Stimulated activated CD4-positive, alpha-beta T cell treated with anti-CD3 and anti-CD28 coated beads, Interleukin-2, amount 100 ng/mL, for 24 hours (primary cell): ENCODE results near the gene NFIX.

Experiments
- DNase-seq, 2 donors: peaks; one replicate each; pipeline ENCODE4 v3.0.0-alpha.2; 2020

The NFIX gene

DNA sequence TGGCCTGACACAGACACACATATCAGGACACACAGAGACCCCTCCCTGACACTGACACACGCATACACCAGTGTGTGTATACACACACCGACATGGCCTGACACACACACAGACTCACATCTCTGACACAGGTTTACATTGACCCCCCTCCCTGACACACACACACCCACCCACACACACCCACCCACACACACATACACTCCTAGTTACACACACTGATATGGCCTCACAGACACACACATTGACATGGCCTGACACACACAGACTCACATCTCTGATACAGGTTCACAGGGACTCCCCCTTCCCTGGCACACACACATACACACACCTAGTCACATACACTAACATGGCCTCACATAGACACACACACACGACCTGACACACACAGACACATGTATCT lies 4.4 kb upstream of the NFIX start:
- no peak for DNase-seq

DNA sequence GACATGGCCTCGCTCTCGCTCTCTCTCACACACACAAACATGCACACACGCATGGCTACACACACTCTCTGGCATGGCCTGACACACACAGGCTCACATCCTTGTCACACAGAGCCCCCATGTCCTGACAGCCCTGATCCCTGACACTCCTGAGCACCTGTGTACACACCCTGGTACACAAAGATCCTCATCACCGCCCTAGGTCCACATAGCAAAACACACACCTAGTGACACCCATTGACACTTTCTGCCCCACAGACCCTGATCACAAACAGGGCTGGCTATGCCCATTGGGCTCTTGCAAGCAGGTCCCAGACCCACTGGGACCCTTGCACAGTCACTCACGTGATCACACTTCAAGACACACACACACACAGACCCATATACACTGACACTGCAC lies 4.0 kb upstream of the NFIX start:
- no peak for DNase-seq

DNA sequence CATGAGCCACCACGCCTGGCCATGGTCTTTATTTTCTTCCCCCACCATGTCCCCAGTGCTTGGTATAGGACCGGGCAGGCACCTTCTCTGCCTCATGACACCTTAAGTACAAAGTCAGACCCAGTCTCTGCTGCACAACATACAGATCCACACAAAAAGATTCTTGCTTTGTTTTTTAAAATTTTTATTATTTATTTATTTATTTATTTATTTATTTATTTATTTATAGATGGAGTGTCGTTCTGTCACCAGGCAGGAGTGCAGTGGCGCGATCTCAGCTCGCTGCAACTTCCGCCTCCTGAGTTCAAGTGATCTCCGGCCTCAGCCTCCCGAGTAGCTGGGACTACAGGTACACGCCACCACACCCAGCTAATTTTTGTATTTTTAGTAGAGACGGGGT lies 2.5 kb upstream of the NFIX start:
- DNase-seq = no peak

DNA sequence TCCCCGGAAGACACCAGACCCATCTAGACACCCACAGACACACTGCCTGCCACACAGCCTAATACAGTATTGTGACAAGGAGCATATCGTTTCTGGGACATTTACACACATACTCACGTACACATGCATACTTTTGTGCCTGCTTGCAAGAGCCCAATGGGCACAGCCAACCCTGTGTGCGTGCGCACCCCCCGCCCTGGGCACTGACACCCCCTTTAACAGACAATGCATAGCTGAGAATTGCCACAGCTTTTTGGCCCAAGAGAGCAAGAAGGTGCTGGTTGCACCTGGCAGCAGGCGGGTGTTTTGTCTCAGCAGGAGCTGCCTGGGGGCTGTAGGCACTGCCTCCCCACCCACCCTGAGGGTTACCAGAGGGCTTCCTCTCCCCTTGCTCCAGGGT lies 1.7 kb upstream of the NFIX start:
- DNase-seq = no peak

DNA sequence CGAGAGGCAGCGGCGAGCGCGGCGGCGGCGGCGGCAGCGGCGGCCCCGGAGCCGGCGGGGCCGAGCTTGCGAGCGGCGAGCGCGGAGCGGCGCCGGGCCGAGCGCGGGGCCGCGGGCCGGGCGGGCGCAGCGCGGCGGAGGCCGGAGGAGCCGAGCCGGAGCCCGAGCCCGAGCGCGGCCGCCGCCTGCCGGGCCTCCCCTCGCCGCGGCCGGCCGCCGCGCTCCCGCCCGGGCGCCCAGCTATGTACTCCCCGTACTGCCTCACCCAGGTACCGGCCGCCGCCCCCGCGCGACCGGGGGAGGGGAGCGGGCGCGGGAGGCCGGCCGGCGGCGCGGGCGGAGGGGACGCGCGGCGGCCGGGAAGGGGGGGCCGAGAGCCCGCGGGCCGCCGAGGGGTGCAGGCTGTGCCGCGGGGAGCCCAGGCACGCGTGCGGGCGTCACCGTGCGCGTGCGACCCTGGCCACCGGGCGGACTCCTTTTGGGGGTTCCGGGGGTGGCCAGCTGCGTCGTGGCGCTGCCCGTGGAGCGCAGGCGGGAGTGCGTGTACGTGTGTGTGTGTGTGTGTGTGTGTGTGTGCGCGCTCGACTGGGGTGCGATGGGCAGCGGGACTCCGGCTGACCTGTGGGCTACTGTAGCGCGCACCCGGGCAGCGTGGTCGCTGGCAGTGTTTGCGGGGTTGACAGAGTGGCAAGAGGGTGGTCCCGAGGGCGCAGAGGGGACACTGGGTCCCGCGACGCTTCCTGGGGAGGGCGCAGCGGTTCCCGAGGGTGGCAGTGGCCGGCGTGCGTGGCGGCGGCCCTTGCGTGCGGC lies 526 bp downstream of the NFIX start:
- no peak for DNase-seq

DNA sequence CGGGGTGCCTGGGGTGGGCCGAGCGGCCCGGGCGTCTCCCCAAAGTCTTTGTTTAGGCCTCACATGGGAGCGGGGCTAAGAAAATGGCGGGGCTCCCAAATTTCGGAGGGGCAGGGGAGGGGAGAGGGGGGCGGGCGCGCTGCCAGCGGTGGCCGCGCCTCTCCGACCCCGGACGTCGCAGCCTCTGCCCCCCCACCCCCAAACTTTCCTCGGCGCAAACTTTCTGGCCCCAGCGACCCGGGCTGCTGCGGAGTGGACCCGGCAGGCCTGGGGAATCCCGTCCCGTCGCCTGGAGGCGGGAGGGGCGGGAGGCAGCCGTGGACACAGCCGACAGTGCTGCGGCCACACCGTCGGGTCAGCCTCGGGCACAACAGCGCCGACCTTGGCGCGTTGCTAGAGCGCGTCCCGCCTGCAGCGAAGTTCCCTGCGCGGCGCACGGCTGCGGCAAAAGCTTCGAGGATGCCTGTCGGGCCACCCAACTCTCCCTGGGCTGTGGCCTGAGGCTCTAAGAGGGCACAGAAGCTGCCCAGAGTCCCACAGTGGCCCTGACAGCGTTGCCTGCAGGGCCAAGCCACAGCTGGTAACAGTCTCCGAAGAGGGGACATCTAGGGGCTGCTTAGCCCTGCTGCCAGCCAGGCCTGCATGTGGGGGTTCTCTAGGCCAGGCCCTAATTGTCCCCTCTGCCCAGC lies 1.3 kb downstream of the NFIX start:
- no peak for DNase-seq

DNA sequence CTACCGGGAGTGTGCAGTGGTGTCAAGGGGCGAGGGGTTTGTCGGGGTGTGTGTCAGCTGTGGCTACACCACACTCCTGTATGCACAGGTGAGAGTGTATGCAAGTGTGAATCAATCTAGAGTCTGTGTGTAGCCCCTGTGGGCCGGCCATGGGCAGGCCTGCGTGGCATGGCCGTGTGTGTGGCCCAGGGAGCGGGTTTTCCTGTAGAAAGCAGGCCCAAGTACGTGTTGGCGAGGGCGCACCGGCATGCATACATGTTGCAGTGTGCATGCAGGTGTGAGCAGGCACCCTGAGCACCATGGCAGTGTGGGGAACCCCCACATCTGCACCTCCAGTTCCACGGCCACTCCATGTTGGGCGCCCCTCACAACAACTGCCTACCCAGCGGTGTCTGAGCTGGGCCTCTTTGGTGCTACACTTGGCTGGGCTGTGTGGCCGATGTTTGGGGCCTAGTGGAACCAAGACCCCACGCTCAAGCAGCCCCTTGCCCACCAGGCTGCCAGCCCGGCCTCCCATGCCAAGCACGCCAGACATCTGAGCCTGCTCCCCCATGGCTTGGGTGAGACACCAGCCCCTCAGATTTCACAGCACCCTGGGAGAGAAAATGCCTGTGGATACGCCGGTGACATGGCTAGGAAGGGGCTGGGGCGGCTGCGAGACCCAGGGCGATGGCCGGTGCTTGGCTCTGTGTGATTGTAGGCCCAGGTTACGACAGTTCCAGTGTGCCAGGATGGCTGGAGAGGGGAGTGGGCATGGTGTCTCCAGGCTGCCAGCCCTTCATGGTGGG lies 2.1 kb downstream of the NFIX start:
- no peak for DNase-seq

DNA sequence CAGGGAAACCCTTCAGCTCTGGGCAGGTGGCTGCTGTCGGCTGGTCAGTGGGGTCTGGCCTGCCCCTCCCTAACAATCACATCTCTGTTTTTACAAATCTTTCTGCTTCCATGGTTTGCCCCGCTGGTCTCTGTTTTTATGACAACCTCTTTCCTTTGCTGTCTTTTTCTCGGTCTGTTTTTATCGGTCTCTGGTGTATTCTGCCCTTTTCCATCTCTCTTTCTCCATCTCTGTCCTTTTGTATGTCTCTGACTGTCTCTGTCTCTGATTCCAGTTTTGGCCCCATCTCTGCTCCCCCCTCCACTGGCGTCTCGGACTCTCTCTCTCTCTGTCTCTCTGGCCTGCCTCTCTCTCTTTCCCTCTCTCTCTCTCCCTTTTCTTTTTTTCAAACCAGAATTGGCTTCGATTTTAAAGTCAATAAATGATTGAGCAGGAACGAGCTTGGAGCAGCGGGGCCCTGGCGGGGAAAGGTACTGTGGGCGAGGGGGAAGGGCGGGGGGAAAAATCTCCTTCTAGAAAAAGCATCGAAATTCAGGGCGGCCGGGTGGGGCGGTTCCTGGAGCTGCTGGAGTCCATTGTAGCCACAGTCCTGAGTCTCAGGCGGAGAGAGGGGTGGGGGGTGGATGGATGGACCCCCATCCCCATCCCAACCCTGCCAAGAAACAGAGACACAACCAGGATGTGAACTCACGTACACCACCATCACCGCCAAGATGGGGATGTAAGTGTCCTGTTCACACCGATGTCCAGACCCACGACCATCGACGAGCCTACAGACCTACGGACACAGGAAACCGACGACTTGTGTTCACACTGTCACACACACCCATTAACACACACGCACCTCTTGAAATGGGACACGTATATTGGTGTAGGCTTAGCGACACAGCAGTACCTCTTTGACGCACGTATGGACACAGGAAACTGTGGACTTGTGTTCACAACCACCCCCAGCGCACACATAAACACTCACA lies 3.0 kb downstream of the NFIX start:
- no peak for DNase-seq

DNA sequence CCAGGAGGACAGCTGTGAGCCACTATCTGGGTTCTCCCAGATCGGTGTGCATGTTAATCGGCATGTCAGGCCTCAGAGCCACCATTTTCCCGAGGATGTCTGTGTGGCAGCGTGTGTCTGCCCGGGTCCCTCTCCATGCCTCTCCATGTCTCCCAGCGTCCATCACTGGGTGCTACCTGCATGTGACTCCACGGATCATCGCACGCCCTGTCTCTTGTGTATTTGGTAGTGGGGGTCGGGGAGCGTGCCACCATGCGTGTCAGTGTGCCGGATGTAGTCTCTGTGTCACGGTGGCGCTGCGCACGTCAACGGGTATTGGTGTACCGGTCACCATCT lies 5.9 kb downstream of the NFIX start:
- DNase-seq = no peak

DNA sequence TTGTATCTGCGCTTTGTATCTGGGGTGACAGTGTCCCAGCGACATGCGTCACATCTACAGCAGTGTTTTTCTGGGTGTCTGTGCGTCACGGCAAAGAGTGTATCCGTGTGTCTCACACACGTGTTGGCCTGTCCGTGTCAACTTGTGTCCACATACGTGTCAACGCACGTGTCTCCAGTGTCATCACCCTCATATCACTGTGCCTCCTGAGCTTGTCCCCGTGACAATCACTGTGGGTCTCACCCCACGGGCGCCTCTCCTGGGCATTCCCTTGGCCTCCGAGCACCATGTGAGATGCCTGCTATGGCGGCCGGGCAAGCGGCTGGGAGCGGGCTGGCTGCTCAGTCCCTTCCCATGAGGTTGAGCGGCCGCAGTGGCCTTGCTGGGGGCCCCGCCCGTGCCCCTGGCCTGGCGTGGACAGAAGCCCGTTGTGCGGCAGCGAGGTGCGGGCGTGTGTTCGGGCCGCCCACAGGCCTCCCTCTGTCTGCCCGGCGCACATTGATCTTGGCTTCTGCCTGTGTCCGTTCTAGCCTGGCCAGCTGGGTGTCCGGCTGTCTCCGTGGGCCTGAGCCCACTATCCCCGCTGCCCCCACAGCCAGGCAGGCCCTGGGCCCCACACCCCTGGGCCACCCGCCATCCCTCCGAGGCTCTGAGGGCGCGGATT lies 6.4 kb downstream of the NFIX start:
- DNase-seq = no peak

DNA sequence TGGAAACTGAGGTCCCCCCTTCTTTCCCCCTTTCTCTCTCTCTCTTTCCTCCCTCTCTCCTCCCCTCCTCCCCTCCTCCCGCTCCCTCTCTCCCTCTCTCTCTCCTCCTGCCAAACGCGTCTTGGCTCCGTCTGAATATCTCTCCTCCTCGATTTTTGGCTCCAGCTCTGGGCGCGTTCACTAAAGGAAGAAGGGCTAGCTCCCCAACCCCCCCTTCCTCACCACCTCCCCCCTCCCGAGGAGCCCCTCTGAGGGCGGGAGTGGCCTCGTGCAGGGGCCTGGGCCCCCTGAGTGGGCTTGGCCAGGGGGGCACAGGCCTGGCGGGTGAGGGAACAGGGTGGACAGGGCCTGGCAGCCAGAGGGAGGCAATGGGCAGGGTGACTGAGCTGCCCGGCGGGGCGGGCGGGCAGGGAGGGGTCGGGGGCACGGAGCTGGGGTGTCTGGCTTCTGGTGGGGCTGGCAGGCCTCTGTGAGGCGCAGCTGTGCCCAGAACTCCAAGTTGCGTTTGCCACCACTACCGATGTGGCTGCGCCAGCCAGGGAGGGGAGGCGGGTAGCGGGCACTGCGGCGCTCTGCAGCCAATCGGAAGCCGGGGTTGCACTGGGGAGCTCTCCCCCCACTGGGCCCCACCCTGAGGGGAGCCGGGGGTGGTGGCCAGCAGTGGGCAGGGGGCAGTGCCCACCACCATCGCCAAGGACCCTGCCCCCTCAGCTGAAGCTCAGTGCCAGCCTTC lies 7.1 kb downstream of the NFIX start:
- DNase-seq = no peak

DNA sequence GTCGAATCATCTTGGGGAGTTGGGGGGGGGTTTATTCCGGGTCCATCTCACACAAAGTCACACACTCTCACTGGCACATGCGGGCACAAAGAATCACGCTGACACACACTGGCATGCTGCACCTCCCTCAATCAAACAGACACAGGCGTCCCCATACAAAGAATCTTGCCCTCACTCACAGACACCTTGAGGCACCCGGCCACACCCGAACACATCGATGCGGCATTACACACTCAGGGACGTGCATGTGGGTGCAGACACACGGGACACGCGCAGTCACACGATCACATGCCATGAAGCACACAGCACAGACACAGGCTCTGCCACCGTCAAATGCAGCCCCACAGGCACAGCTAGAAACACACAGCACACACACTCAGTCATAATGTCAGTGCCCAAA lies 7.8 kb downstream of the NFIX start:
- no peak for DNase-seq

DNA sequence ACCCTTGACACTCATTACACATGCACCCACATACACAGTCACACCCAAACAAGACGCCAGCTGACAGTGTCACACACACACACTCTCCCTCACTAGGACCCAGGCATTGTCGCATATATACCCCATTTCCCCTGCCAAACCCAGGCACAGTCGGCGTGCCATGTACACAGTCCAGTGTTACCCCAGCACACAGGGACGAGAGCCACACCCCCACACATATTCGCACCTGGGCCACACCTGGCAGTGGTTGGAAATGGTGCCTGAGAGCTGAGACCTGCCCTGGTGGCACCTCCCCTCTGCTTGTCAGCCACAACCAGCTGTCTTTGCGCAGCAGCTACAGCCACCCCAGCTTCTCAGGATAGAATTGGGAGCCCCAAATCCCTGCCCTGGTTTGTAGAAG lies 9.0 kb downstream of the NFIX start:
- DNase-seq = no peak

DNA sequence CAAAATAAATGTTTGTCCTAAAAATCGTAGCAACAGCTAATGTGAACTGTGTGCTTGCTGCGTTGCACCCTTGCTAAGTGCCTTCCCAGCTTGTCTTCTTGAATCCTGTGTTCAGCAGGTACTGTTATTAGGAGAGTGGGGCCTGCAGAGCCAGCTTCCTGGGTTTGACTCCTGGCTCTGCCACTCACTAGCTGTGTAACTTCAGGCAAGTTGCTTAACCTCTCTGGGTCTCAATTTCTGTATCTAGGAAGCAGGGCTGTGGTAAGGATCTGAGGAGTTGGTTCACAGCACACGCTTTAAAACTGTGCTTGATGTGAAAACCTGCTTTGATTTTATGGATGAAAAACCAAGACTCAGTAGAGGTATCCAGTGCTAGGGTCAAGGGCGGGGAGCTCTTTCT lies 10.0 kb downstream of the NFIX start:
- no peak for DNase-seq

DNA sequence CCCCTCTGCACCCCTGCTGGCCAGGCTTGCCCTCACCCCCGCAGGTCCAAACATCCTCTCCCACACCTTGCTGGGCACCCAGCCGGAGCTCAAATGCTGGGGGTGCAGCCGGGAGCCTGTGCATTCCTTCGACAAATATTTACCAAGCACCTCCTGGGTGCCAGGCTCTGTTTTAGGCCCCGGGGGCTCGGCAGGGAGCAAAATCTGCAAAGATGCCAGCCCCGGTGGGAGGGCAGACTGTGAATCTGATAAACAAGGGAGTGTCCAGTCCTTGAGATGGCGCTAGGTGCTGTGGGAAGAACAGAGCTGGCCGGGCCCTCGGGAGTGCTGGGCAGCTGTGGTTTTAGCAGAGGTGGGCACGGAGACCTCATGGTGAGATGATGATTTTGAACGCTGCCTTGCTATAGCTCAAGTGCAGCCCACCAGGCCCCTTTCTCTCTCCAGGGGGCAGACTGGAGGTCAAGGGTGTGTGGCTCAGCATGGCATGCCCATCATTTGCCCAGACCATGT lies 10.6 kb downstream of the NFIX start:
- no peak for DNase-seq

DNA sequence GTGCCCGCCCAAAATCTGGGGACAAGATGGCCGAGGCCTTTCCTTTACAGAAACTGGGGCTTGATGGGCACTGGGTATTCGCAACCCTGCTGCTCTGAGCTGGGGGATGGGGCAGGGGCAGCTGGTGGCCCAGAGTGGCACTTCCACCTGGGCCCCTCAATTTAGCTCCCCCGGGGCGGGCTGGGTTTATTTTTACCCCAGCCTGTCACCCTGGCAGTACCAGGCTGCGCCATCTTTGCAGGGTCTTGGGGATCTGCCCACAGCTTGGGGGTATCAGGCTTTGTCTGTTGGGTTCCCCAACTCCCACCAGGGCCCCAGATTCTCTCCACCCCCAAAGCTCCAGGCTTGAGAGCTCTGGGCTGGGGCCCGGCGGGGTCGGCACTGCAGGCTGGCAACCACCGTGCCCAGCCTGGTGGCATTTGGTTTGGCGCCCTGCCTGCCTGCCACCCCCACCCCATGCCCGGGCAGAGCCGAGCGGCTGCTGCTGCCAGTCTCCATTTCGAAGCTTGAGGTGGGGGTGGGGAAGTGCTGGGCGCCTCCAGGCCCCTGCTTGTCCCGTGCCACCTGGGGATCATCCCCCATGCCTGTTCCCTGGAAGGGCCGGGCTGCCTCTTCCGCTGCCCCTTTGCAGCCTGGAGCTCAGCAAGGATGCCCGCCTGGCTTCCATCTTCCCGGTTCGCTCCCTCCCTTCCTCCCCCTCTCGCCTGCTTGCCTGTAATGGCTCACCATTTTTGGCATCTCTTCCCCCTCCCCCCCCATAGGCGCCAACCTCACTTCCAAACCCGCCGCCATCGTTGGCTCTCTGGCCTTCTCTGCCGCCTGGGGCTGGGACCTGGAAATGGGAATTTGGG lies 11.4 kb downstream of the NFIX start:
- DNase-seq = no peak

DNA sequence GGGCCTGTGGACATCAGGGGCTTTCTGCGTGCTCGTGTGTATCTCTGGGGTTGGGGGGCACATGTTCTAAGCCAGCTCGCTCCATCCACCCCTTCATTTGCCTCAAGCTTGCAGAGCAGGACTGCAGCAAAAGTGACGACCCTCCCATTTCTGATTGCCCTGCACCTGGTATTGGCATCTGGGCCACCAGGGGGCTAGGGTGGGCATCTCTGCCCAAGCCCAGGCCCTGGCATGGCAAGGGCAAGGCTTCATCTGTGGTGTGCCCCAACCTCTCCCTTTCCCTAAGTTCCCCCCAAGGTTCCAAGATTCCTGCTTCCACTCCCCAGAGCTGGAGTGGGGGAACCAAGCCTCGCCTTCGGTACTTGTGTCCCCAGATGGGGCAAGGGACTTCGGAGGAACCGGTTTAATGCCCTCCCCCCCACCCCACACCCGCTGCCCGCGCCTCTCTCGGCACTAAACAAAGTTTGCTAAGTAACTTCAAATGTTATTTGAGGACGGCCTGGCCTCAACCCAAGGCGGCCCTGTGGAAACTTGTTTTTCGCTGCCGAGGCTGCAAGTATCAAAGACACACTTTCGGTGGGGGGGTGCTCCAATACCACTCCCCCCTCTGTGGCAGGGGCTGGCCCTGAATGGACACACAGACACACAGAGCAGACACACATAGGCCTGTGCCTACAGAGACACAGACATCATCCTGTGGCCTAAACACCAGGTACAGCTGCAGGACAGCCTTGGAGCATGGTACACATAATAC lies 12.2 kb downstream of the NFIX start:
- no peak for DNase-seq

DNA sequence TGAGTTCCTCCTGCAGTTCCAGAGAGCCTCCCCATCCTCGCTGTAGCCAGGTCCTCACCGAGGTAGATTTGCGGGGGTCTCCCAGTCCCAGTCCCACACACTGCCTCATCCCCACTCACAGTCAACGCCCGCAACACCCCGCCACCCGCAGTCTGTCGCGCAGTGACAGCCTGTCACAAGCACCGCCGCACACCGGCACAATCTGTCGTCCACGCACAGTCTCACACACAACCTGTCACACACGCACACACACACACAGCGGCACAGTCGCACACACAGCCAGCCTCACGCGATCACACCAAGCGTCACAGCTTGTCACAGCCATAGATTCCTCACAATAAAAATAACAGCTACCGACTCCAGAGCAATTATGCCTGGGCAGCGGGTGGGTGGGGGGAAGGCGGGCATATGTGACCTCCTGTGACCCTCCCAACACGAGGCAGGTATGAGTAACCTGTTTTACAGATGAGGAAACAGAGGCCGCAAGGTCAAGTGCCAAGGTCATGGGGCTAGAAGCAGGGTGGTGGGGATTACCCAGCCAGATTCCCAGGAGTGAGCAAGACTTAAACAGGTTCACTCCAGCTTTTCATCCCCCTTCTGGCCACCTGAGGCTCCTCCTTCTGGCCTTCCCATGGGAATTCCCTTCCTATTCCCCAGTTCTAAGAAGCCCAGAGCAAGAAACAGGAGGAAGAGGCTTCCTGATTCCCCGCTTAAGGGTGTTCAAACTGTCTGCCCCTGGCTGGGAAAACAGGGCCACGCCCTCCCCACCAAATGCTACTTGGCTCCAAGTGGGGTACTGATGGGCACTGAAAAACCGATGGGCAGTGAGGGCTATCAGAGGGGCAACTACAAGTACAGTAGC lies 13.9 kb downstream of the NFIX start:
- DNase-seq = no peak
